Gastroesophageal sphincter (tissue), 4 donors: ENCODE results near the gene SYNJ2. TPM values are rescaled to one million over a fixed set of nuclear protein-coding genes. Genes with fewer than 3 reads are reported as not detected.

Experiments
- ATAC-seq: fragments of 150-250 bp; one replicate; pipeline ENCODE4 v1.9.1; 2016; ENCODE audit warnings: mild to moderate bottlenecking, moderate library complexity
- H3K27ac ChIP-seq, 4 donors: fragments of 200-600 bp; sonication (generic) in 3 of 4; 1 replicate in 3 of 4; 2 replicates in 1 of 4; pipeline ENCODE4 v1.5.1; 2016 to 2019
- H3K27me3 ChIP-seq: fragments of 200-600 bp; sonication (generic); one replicate; pipeline ENCODE4 v1.5.1; 2019
- H3K36me3 ChIP-seq, 2 donors: fragments of 200-600 bp; sonication (generic); one replicate each; pipeline ENCODE4 v1.5.1; 2019; ENCODE audit warnings: control low read depth in 1 of 2
- H3K4me1 ChIP-seq, 3 donors: fragments of 200-600 bp; sonication (generic); 1 replicate in 2 of 3; 2 replicates in 1 of 3; pipeline ENCODE4 v1.5.1; 2016 to 2019; ENCODE audit warnings: control low read depth in 2 of 3
- H3K4me3 ChIP-seq, 2 donors: fragments of 200-600 bp; sonication (generic); one replicate each; pipeline ENCODE4 v1.5.1; 2019; ENCODE audit warnings: mild to moderate bottlenecking in 1 of 2, moderate library complexity in 1 of 2
- H3K9me3 ChIP-seq, 3 donors: fragments of 200-600 bp; sonication (generic); one replicate each; pipeline ENCODE4 v1.5.1; 2017 to 2019; ENCODE audit warnings: control low read depth in 2 of 3
- CTCF ChIP-seq, 4 experiments: fragments of 200-600 bp in 2 of 4; fragments of 450-650 bp in 2 of 4; sonication (generic) in 1 of 4; IDR thresholded peaks; one replicate each; pipeline ENCODE4 v1.5.1; 2017 to 2019; ENCODE audit warnings: antibody characterized with exemption in 4 of 4, mild to moderate bottlenecking in 2 of 4, moderate library complexity in 2 of 4
- EP300 ChIP-seq: sonication (generic); formaldehyde crosslinking; IDR thresholded peaks from one replicate; pipeline ENCODE4 v1.6.1; 2017; ENCODE audit warnings: antibody characterized with exemption, mild to moderate bottlenecking
- POLR2A ChIP-seq, 2 donors: fragments of 450-650 bp; IDR thresholded peaks; one replicate each; pipeline ENCODE4 v1.6.1; 2017; ENCODE audit warnings: antibody characterized with exemption in 2 of 2, mild to moderate bottlenecking in 2 of 2, moderate library complexity in 1 of 2
- POLR2AphosphoS5 ChIP-seq: sonication (generic); formaldehyde crosslinking; IDR thresholded peaks from one replicate; pipeline ENCODE4 v1.6.1; 2017; ENCODE audit warnings: antibody characterized with exemption
- WGBS, 2 donors: methylation state at CpG; one replicate each; pipeline ENCODE4 v1.1.5; 2018; ENCODE audit warnings: low coverage in 1 of 2; 5-methylcytosine and 5-hydroxymethylcytosine counted together
- total RNA-seq, 4 donors: library from RNA; depleted of rRNA; stranded (reverse); fragments of >200 nt; gene quantifications; one replicate each; pipeline ENCODE4 v1.1.0, GENCODE V29; 2016

Gene SYNJ2
- total RNA-seq, 4 donors from 2014 or later = 19.9 to 27.9 (median 21.6) TPM

- WGBS, 2 donors = 18 to 46% methylated on average over 2 to 3 of the region's 7 CpGs
Observed at GRCh38 chr6:157953580-157954091, 28.0 kb upstream of the SYNJ2 start.

GRCh38 chr6:157954150-157955117, 27.2 kb upstream of the SYNJ2 start:
- peak; percentile 65 for ATAC-seq
- no peak for TF ChIP-seq POLR2A (IDR thresholded peaks at IDR 0.05)
- Histone ChIP-seq H3K9me3 (peaks cover 0 to 28% (median 0%) of the 10 kb centered on the region in 3 donors), H3K27ac (peak overlapping the region in 2 of 4 donors; percentile 25 to 53), H3K36me3 (no peaks in the 10 kb centered on the region), H3K4me1 (peaks cover 0 to 5% (median 0%) of the 10 kb centered on the region in 3 donors), H3K27me3 (no peaks in the 10 kb centered on the region), H3K4me3 (peak overlapping the region; percentile 26 to 36)
- WGBS, 2 donors = 24 to 25% methylated on average over 6 to 19 of the region's 34 CpGs

More at GRCh38 chr6:157953580-157954091, 28.0 kb upstream of the SYNJ2 start:
- TF ChIP-seq POLR2A (IDR thresholded peaks at IDR 0.05) = no peak
- TF ChIP-seq POLR2AphosphoS5 = no peak
- no peak for TF ChIP-seq EP300
- TF ChIP-seq CTCF (IDR thresholded peaks at IDR 0.05) = no peak
- ATAC-seq = no peak
- Histone ChIP-seq H3K36me3 (no peaks in the 10 kb centered on the region), H3K4me3 (peak overlapping the region; percentile 26 to 36), H3K4me1 (peaks cover 0 to 5% (median 0%) of the 10 kb centered on the region in 3 donors), H3K9me3 (peaks cover 0 to 24% (median 0%) of the 10 kb centered on the region in 3 donors), H3K27ac (peak overlapping the region in 2 of 4 donors; percentile 25 to 53), H3K27me3 (no peaks in the 10 kb centered on the region)

- peaks cover 0 to 28% (median 0%) of the 10 kb centered on the region in 3 donors for H3K9me3 ChIP-seq
- no peak overlapping the region for H3K27ac ChIP-seq
- no peak for ATAC-seq
- TF ChIP-seq POLR2AphosphoS5 (no peak), POLR2A (IDR thresholded peaks at IDR 0.05) (no peak), EP300 (no peak), CTCF (IDR thresholded peaks at IDR 0.05) (no peak)
- no peaks in the 10 kb centered on the region for H3K36me3 ChIP-seq
- no peaks in the 10 kb centered on the region for H3K27me3 ChIP-seq
- 77 to 82% methylated on average over 2 to 3 of the region's 6 CpGs for WGBS, 2 donors
- no peak overlapping the region for H3K4me3 ChIP-seq
- peaks cover 0 to 5% (median 0%) of the 10 kb centered on the region in 3 donors for H3K4me1 ChIP-seq
Observed at GRCh38 chr6:157955675-157956074, 26.0 kb upstream of the SYNJ2 start.

- ATAC-seq = no peak
- 92 to 97% methylated on average over 2 to 4 of the region's 12 CpGs for WGBS, 2 donors
- H3K36me3 ChIP-seq = no peaks in the 10 kb centered on the region
- no peak overlapping the region for H3K4me3 ChIP-seq
- H3K9me3 ChIP-seq = peaks cover 0 to 28% (median 0%) of the 10 kb centered on the region in 3 donors
- TF ChIP-seq POLR2AphosphoS5 = no peak
- TF ChIP-seq POLR2A (IDR thresholded peaks at IDR 0.05) = no peak
- TF ChIP-seq EP300 = no peak
- no peak for TF ChIP-seq CTCF (IDR thresholded peaks at IDR 0.05)
- H3K27ac ChIP-seq = no peak overlapping the region
- H3K4me1 ChIP-seq = peaks cover 0 to 5% (median 0%) of the 10 kb centered on the region in 3 donors
- no peaks in the 10 kb centered on the region for H3K27me3 ChIP-seq
Observed at GRCh38 chr6:157956171-157956730, 25.4 kb upstream of the SYNJ2 start.
